Breast epithelium (tissue), 3 donors: ENCODE results near the gene SALL1.

Experiments used
- CTCF ChIP-seq, 3 donors: fragments of 450-650 bp; IDR thresholded peaks; one replicate each; pipeline ENCODE4 v1.5.1; 2016 to 2017; ENCODE audit warnings: antibody characterized with exemption in 3 of 3, mild to moderate bottlenecking in 3 of 3, moderate library complexity in 3 of 3
- POLR2A ChIP-seq: fragments of 450-650 bp; IDR thresholded peaks from one replicate; pipeline ENCODE4 v1.6.1; 2016; ENCODE audit warnings: antibody characterized with exemption, mild to moderate bottlenecking, moderate library complexity
- POLR2AphosphoS5 ChIP-seq, 3 donors: sonication (generic); formaldehyde crosslinking; IDR thresholded peaks; one replicate each; pipeline ENCODE4 v1.6.1; 2017; ENCODE audit warnings: antibody characterized with exemption in 3 of 3

- TF ChIP-seq CTCF (IDR thresholded peaks at IDR 0.05) = no peak
- no peak for TF ChIP-seq POLR2A
- no peak for TF ChIP-seq POLR2AphosphoS5 (IDR thresholded peaks at IDR 0.05)
Measured at GRCh38 chr16:51138178-51138577, 12.9 kb downstream of the SALL1 start.
